Right lobe of liver (tissue), 6 donors: ENCODE results near the gene CALHM5. TPM values are rescaled to one million over a fixed set of nuclear protein-coding genes. Genes with fewer than 3 reads are reported as not detected.
A peak's percentile ranks its signal among the peaks of the same experiment; 100 is the strongest.

Source experiments
- ATAC-seq, 4 donors: fragments of 200-7000 bp; cut with Tn5 transposase; one replicate each; pipeline ENCODE4 v1.9.1; 2020; ENCODE audit warnings: mild to moderate bottlenecking in 4 of 4, moderate library complexity in 4 of 4
- DNase-seq, 3 donors: peaks; one replicate each; pipeline ENCODE4 v3.0.0-alpha.2; 2020
- H3K27ac ChIP-seq, 3 donors: fragments of 200-600 bp; one replicate each; pipeline ENCODE4 v1.8.0; 2022
- H3K27me3 ChIP-seq, 2 donors: fragments of 200-600 bp; one replicate each; pipeline ENCODE4 v1.8.0; 2022
- H3K36me3 ChIP-seq, 4 donors: fragments of 200-600 bp; sonication (generic) in 1 of 4; one replicate each; pipeline versions ENCODE4 v1.5.1 to v1.8.0; 2017 to 2022; ENCODE audit warnings: control low read depth in 1 of 4
- H3K4me1 ChIP-seq, 4 donors: fragments of 200-600 bp; sonication (generic) in 1 of 4; one replicate each; pipeline versions ENCODE4 v1.5.1 to v1.8.0; 2017 to 2022; ENCODE audit warnings: control low read depth in 1 of 4
- H3K4me3 ChIP-seq, 3 donors: fragments of 200-600 bp; one replicate each; pipeline ENCODE4 v1.8.0; 2022
- H3K9me3 ChIP-seq, 4 donors: fragments of 200-600 bp; sonication (generic) in 1 of 4; one replicate each; pipeline versions ENCODE4 v1.5.1 to v1.8.0; 2017 to 2022; ENCODE audit warnings: control low read depth in 1 of 4
- CTCF ChIP-seq, 4 donors: fragments of 200-600 bp in 3 of 4; fragments of 450-650 bp in 1 of 4; IDR thresholded peaks; one replicate each; pipeline versions ENCODE4 v1.5.1 to v1.8.0; 2016 to 2022; ENCODE audit warnings: antibody characterized with exemption in 4 of 4, mild to moderate bottlenecking in 2 of 4
- POLR2A ChIP-seq: fragments of 450-650 bp; IDR thresholded peaks from one replicate; pipeline ENCODE4 v1.6.1; 2017; ENCODE audit warnings: antibody characterized with exemption, mild to moderate bottlenecking
- WGBS: methylation state at CpG from one replicate; pipeline ENCODE4 v1.1.6; 2018; ENCODE audit warnings: low coverage, low lambda C conversion rate; ENCODE audit not compliant: insufficient coverage; ENCODE audit errors: missing lambda C conversion rate; 5-methylcytosine and 5-hydroxymethylcytosine counted together
- intact Hi-C, 2 donors: fragments of 100-400 bp; cut with DNase I; formaldehyde crosslinking; loops; one replicate each; pipeline versions ENCODE4 v1.11.2 to v1.14.1; 2022
- total RNA-seq, 6 experiments: library from RNA; depleted of rRNA in 2 of 6; stranded (reverse); fragments of >200 nt in 2 of 6; fragmentation: NEBNext Ultra II Directional in 3 of 6; extraction: Animal tissue kit (Norgen Biotek cat#: 25700) in 3 of 6; gene quantifications; one replicate each; pipeline versions ENCODE4 v1.1.0 to v1.2.4, GENCODE V29; 2016 to 2023
- donor health status: DM: no; HTN: yes; CAD: no.
- donor health status: DM: no; HTN: no; CAD: no.
- donor health status: DM: no; HTN: no; CAD: no.
- donor health status: DM: no; HTN: yes; CAD: no.
- donor health status: DM: no; HTN: yes; CAD: no.

Gene CALHM5
- total RNA-seq, 6 experiments from 2014 or later = 0.06 to 0.49 (median 0.18) TPM

- no peak for DNase-seq
- peaks cover 0 to 4% (median 0%) of the 10 kb centered on the region in 4 donors for H3K4me1 ChIP-seq
- H3K4me3 ChIP-seq = no peak overlapping the region
- no peaks in the 10 kb centered on the region for H3K9me3 ChIP-seq
- no peak overlapping the region for H3K27ac ChIP-seq
- intact Hi-C loops = no loop called here
- WGBS = 64% methylated on average over 2 of the region's 2 CpGs
- TF ChIP-seq POLR2A = no peak
- TF ChIP-seq CTCF (IDR thresholded peaks at IDR 0.05) = no peak
- no peaks in the 10 kb centered on the region for H3K27me3 ChIP-seq
- no peaks in the 10 kb centered on the region for H3K36me3 ChIP-seq
- ATAC-seq = no peak
Measured at GRCh38 chr6:116513224-116513875, 1.9 kb downstream of the CALHM5 start.

- Histone ChIP-seq H3K27me3 (no peaks in the 10 kb centered on the region), H3K27ac (no peak overlapping the region), H3K4me3 (no peak overlapping the region), H3K9me3 (no peaks in the 10 kb centered on the region), H3K36me3 (no peaks in the 10 kb centered on the region), H3K4me1 (peaks cover 0 to 4% (median 0%) of the 10 kb centered on the region in 4 donors)
- TF ChIP-seq POLR2A = no peak
- TF ChIP-seq CTCF (IDR thresholded peaks at IDR 0.05) = no peak
- intact Hi-C loops = no loop called here
- ATAC-seq = no peak
- DNase-seq = no peak
- 59% methylated on average over 4 of the region's 4 CpGs for WGBS
Measured at GRCh38 chr6:116514111-116514510, 2.7 kb downstream of the CALHM5 start.

- intact Hi-C loops = no loop called here
Measured at GRCh38 chr6:116515141-116515540, 3.7 kb downstream of the CALHM5 start.

GRCh38 chr6:116518621-116519368 is 7.4 kb downstream of the CALHM5 start:
- intact Hi-C loops = no loop called here

More at GRCh38 chr6:116515141-116515540, 3.7 kb downstream of the CALHM5 start:
- no peaks in the 10 kb centered on the region for H3K9me3 ChIP-seq
- no peaks in the 10 kb centered on the region for H3K36me3 ChIP-seq
- TF ChIP-seq CTCF (IDR thresholded peaks at IDR 0.05) = no peak
- TF ChIP-seq POLR2A = no peak
- DNase-seq = no peak
- no peak overlapping the region for H3K4me3 ChIP-seq
- no peaks in the 10 kb centered on the region for H3K27me3 ChIP-seq
- peak in 2 of 4 donors; percentile 50 to 66 for ATAC-seq
- peaks cover 0 to 4% (median 0%) of the 10 kb centered on the region in 4 donors for H3K4me1 ChIP-seq
- H3K27ac ChIP-seq = no peak overlapping the region

More at GRCh38 chr6:116518621-116519368, 7.4 kb downstream of the CALHM5 start:
- no peak for DNase-seq
- no peaks in the 10 kb centered on the region for H3K27me3 ChIP-seq
- H3K4me1 ChIP-seq = peaks cover 0 to 4% (median 0%) of the 10 kb centered on the region in 4 donors
- H3K27ac ChIP-seq = no peak overlapping the region
- 86% methylated on average over 4 of the region's 4 CpGs for WGBS
- H3K36me3 ChIP-seq = no peaks in the 10 kb centered on the region
- no peak overlapping the region for H3K4me3 ChIP-seq
- TF ChIP-seq CTCF (IDR thresholded peaks at IDR 0.05) (no peak), POLR2A (no peak)
- ATAC-seq = peak in 2 of 4 donors; percentile 18 to 37
- no peaks in the 10 kb centered on the region for H3K9me3 ChIP-seq
